Stomach (tissue), 19 donors: ENCODE measurements around the gene NPS. TPM values are rescaled to one million over a fixed set of nuclear protein-coding genes. Genes with fewer than 3 reads are reported as not detected.

Experiments
- DNase-seq, 2 donors: peaks; one replicate each; pipeline versions ENCODE4 v3.0.0 to v3.0.0-alpha.2; 2013 to 2019
- H3K27ac ChIP-seq, 5 donors: fragments of 200-600 bp in 4 of 5; sonication (generic) in 4 of 5; one replicate each; pipeline ENCODE4 v1.5.1; 2013 to 2019; ENCODE audit warnings: mild to moderate bottlenecking in 1 of 5, moderate library complexity in 1 of 5
- H3K27me3 ChIP-seq, 3 donors: fragments of 200-600 bp; sonication (generic); one replicate each; pipeline ENCODE4 v1.5.1; 2017 to 2019; ENCODE audit warnings: mixed run types in 1 of 3
- H3K36me3 ChIP-seq, 4 donors: fragments of 200-600 bp; sonication (generic); 1 replicate in 3 of 4; 2 replicates in 1 of 4; pipeline ENCODE4 v1.5.1; 2016 to 2019
- H3K4me1 ChIP-seq, 4 donors: fragments of 200-600 bp; sonication (generic); one replicate each; pipeline ENCODE4 v1.5.1; 2016 to 2019
- H3K4me3 ChIP-seq, 4 donors: fragments of 200-600 bp; sonication (generic) in 3 of 4; one replicate each; pipeline ENCODE4 v1.5.1; 2016 to 2019; ENCODE audit warnings: mild to moderate bottlenecking in 1 of 4
- H3K9me3 ChIP-seq, 4 donors: fragments of 200-600 bp; sonication (generic); one replicate each; pipeline ENCODE4 v1.5.1; 2016 to 2019
- EP300 ChIP-seq: sonication (generic); formaldehyde crosslinking; IDR thresholded peaks from one replicate; pipeline ENCODE4 v1.6.1; 2017; ENCODE audit warnings: antibody characterized with exemption
- POLR2A ChIP-seq, 4 donors: fragments of 450-650 bp; IDR thresholded peaks; one replicate each; pipeline ENCODE4 v1.6.1; 2016; ENCODE audit warnings: antibody characterized with exemption in 4 of 4, control low read depth in 2 of 4, mild to moderate bottlenecking in 1 of 4, moderate library complexity in 1 of 4
- POLR2AphosphoS5 ChIP-seq, 3 donors: sonication (generic); formaldehyde crosslinking; IDR thresholded peaks; one replicate each; pipeline ENCODE4 v1.6.1; 2016; ENCODE audit warnings: antibody characterized with exemption in 3 of 3
- WGBS, 5 donors: extraction: QIAGEN DNeasy Blood & Tissue Kit in 3 of 5; methylation state at CpG; one replicate each; pipeline versions ENCODE4 v1.1.5 to v1.1.7; 2013 to 2018; 5-methylcytosine and 5-hydroxymethylcytosine counted together
- intact Hi-C: fragments of 100-400 bp; cut with DNase I; formaldehyde crosslinking; loops from one replicate; pipeline ENCODE4 v1.15.1; 2023; ENCODE audit warnings: low total_unique reads
- long read RNA-seq, 10 donors: transcript quantifications; one replicate each; lab custom pipeline, GENCODE V29; 2026
- polyA plus RNA-seq, 3 donors: library from polyadenylated mRNA; stranded (reverse); fragments of 200-250 nt; gene quantifications; one replicate each; pipeline ENCODE4 v1.2.3, GENCODE V29; 2013
- total RNA-seq, 5 donors: library from RNA; depleted of rRNA; stranded (reverse); fragments of >200 nt; gene quantifications; one replicate each; pipeline versions ENCODE4 v1.1.0 to v1.2.3, GENCODE V29; 2014 to 2016
- TF ChIP-seq, protein P1 (sequence below), 7 experiments: fragments of 450-650 bp in 4 of 7; fragments of 200-600 bp in 3 of 7; sonication (generic) in 3 of 7; IDR thresholded peaks; one replicate each; pipeline ENCODE4 v1.5.1; 2016 to 2019; ENCODE audit warnings: antibody characterized with exemption in 7 of 7, control low read depth in 2 of 7, mild to moderate bottlenecking in 1 of 7
- donor health status: healthy with polysubstance abuse.
- donor health status: Bipolar disorder and iron deficiency.
- donor health status: healthy.

Gene NPS, protein sequence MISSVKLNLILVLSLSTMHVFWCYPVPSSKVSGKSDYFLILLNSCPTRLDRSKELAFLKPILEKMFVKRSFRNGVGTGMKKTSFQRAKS
- not detected for total RNA-seq
- polyA plus RNA-seq = not detected
- long read RNA-seq, donor 1 = 0 reads
- long read RNA-seq, donor 2 = 0 reads
- long read RNA-seq, donor 3 = 0 reads
- long read RNA-seq, donor 4 = 0 reads
- long read RNA-seq, donor 5 = 0 reads
- long read RNA-seq, donor 6 = 0 reads
- long read RNA-seq, donor 7 = 0 reads
- long read RNA-seq, donor 8 = 0 reads
- long read RNA-seq, donor 9 = 0 reads
- long read RNA-seq, donor 10 = 0 reads

DNA sequence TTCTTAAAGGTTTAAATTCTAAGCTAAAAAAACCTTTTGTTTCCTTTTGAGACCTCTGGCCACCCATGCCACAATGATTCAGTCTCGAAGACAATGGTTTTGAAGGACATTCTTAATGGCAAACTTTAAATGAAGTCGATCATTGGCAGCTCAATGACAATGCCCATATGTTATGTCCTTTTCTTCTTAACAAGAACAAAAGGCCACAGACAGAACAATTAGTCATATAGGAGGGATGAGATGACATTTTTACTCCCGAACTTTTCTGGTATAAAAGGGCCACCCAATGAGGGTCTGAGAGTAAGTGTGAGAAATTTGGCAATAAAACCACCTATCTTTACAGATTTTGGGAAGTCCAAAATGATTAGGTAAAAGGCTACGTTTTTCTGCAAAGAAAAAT is at the start of gene NPS:
TSS of gene NPS (plus strand) at position 301 of the 400 bp plus-strand sequence. CDS start at position 361, 60 bp downstream.
- Histone ChIP-seq H3K36me3 (no peaks in the 10 kb centered on the region), H3K27me3 (peaks cover 0 to 10% (median 0%) of the 10 kb centered on the region in 3 donors), H3K9me3 (peaks cover 0 to 29% (median 7%) of the 10 kb centered on the region in 4 donors), H3K4me1 (no peaks in the 10 kb centered on the region), H3K4me3 (no peak within 1 kb of the TSS), H3K27ac (no peak within 1 kb of the TSS)
- WGBS, 5 donors = 60 to 72% (median 62%) methylated on average over 4 of the region's 4 CpGs
- no peak for DNase-seq
- TF ChIP-seq POLR2A (IDR thresholded peaks at IDR 0.05) (no peak), EP300 (no peak), POLR2AphosphoS5 (IDR thresholded peaks at IDR 0.05) (no peak)
- TF ChIP-seq, protein P1, sequence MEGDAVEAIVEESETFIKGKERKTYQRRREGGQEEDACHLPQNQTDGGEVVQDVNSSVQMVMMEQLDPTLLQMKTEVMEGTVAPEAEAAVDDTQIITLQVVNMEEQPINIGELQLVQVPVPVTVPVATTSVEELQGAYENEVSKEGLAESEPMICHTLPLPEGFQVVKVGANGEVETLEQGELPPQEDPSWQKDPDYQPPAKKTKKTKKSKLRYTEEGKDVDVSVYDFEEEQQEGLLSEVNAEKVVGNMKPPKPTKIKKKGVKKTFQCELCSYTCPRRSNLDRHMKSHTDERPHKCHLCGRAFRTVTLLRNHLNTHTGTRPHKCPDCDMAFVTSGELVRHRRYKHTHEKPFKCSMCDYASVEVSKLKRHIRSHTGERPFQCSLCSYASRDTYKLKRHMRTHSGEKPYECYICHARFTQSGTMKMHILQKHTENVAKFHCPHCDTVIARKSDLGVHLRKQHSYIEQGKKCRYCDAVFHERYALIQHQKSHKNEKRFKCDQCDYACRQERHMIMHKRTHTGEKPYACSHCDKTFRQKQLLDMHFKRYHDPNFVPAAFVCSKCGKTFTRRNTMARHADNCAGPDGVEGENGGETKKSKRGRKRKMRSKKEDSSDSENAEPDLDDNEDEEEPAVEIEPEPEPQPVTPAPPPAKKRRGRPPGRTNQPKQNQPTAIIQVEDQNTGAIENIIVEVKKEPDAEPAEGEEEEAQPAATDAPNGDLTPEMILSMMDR (IDR thresholded peaks at IDR 0.05) = no peak
- intact Hi-C loops = no loop called here

DNA sequence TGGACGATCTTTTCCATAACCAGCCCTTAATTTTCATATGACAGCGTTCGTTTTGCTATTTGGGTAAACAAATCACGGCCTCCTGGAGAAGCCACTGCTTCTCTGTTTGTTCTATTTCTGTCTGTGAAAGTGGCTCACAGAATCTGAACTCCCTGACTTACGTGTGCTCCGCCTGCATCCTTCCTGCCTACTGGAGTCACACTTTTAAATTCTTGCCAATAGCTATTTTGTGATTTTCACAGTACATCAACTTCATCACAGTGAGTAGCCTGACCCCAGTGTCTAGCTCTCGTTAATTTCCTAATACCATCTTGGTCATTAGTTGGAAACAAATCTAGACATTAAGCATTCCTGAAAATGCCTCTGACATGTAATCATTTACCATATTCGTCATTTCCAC is 49.0 kb upstream of the NPS start:
- Histone ChIP-seq H3K27me3 (peaks cover 0 to 24% (median 0%) of the 10 kb centered on the region in 3 donors), H3K9me3 (no peaks in the 10 kb centered on the region), H3K27ac (no peak overlapping the region), H3K36me3 (no peaks in the 10 kb centered on the region), H3K4me1 (no peaks in the 10 kb centered on the region), H3K4me3 (no peak overlapping the region)
- TF ChIP-seq, protein P1 (IDR thresholded peaks at IDR 0.05) = no peak
- TF ChIP-seq POLR2AphosphoS5 (IDR thresholded peaks at IDR 0.05) = no peak
- no peak for TF ChIP-seq POLR2A (IDR thresholded peaks at IDR 0.05)
- TF ChIP-seq EP300 = no peak
- DNase-seq = no peak
- intact Hi-C loops = no loop called here
- 67 to 72% (median 71%) methylated on average over 8 of the region's 8 CpGs for WGBS, 5 donors

DNA sequence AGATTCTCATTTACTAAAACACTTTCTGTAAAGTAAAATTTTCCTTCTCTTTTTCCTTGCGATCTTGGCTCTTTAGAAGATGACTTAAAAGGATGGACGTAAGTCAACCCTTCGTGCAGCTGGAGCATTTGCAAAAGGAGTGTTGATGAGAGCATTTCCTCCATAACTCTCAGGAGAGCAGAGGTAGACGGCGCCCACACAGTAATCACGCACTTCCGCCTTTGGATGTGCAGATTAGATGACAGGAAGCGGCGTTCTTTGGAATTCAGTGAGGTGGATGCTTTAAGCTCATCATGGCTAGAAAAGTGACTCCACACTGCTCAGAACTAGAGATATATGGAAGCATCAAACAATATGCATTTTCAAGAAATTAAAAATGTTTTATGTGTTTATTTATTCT is 43.0 kb upstream of the NPS start:
- H3K9me3 ChIP-seq = no peaks in the 10 kb centered on the region
- no peaks in the 10 kb centered on the region for H3K27me3 ChIP-seq
- intact Hi-C loops = no loop called here
- WGBS, 5 donors = 75 to 83% (median 75%) methylated on average over 9 of the region's 9 CpGs
- no peak for DNase-seq
- H3K36me3 ChIP-seq = no peaks in the 10 kb centered on the region
- H3K4me3 ChIP-seq = no peak overlapping the region
- H3K4me1 ChIP-seq = peaks cover 0 to 4% (median 0%) of the 10 kb centered on the region in 4 donors
- no peak overlapping the region for H3K27ac ChIP-seq
- TF ChIP-seq POLR2AphosphoS5 (IDR thresholded peaks at IDR 0.05) (no peak), EP300 (no peak), POLR2A (IDR thresholded peaks at IDR 0.05) (no peak)
- TF ChIP-seq, protein P1 (IDR thresholded peaks at IDR 0.05) = no peak

DNA sequence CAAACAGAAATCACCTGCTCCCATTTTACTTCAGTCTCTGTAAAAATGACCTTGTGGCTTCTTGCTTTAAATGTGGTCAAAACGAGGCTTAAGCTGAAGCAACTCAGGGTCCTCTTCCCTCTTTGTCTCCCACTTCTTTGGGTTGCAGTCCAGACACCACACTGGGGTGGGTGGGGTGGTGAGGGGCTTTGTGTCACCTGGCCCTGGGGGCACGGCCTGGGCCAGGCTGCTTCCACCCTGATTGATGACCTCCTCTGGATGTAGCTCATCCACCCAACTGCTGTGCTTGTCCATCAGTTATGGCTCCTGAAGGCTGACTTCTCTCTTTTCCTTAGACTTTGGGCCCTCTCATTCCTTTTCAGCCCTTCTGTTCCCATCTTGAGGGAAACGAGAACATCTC is 26.8 kb upstream of the NPS start:
- no peaks in the 10 kb centered on the region for H3K36me3 ChIP-seq
- H3K4me3 ChIP-seq = no peak overlapping the region
- intact Hi-C loops = no loop called here
- 50 to 79% (median 71%) methylated on average over 3 of the region's 3 CpGs for WGBS, 5 donors
- DNase-seq = no peak
- H3K27me3 ChIP-seq = no peaks in the 10 kb centered on the region
- no peak overlapping the region for H3K27ac ChIP-seq
- H3K4me1 ChIP-seq = no peaks in the 10 kb centered on the region
- peaks cover 0 to 4% (median 0%) of the 10 kb centered on the region in 4 donors for H3K9me3 ChIP-seq
- TF ChIP-seq, protein P1 (IDR thresholded peaks at IDR 0.05) = no peak
- TF ChIP-seq POLR2A (IDR thresholded peaks at IDR 0.05) = no peak
- TF ChIP-seq POLR2AphosphoS5 (IDR thresholded peaks at IDR 0.05) = no peak
- no peak for TF ChIP-seq EP300
